Gastrocnemius medialis (tissue), 4 donors: Measurements from ENCODE around the gene MS4A1.

Experiments used
- POLR2A ChIP-seq, 2 donors: fragments of 450-650 bp; IDR thresholded peaks; one replicate each; pipeline ENCODE4 v1.6.1; 2017; ENCODE audit warnings: antibody characterized with exemption in 2 of 2, mild to moderate bottlenecking in 2 of 2, moderate library complexity in 2 of 2
- TF ChIP-seq, protein P1 (sequence below), 5 experiments: fragments of 450-650 bp in 3 of 5; fragments of 200-600 bp in 2 of 5; sonication (generic) in 2 of 5; IDR thresholded peaks in 4 of 5; conservative IDR thresholded peaks in 1 of 5; 1 replicate in 4 of 5; 2 replicates in 1 of 5; pipeline ENCODE4 v1.5.1; 2016 to 2019; ENCODE audit warnings: antibody characterized with exemption in 5 of 5, mild to moderate bottlenecking in 3 of 5, moderate library complexity in 3 of 5

DNA sequence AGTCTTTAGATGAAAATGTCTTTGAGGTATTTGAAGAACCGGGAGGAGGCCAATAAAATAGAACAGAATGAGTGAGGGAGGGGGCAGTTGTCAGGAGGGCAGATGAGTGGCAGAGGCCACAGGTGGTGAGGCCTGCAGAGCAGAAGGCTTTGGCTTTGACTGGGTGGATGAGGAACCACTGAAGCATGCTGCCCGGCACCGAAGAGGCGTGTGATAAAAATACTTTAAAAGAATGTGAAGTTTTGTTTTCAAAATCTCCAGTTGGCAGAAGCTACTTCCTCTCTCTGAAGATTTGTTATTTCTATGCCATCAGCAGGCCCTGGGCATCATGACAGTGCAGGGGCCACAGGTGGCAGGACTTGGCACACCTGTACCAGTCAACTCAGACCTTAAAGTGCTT lies 43.2 kb downstream of the MS4A1 start:
- TF ChIP-seq, protein P1, sequence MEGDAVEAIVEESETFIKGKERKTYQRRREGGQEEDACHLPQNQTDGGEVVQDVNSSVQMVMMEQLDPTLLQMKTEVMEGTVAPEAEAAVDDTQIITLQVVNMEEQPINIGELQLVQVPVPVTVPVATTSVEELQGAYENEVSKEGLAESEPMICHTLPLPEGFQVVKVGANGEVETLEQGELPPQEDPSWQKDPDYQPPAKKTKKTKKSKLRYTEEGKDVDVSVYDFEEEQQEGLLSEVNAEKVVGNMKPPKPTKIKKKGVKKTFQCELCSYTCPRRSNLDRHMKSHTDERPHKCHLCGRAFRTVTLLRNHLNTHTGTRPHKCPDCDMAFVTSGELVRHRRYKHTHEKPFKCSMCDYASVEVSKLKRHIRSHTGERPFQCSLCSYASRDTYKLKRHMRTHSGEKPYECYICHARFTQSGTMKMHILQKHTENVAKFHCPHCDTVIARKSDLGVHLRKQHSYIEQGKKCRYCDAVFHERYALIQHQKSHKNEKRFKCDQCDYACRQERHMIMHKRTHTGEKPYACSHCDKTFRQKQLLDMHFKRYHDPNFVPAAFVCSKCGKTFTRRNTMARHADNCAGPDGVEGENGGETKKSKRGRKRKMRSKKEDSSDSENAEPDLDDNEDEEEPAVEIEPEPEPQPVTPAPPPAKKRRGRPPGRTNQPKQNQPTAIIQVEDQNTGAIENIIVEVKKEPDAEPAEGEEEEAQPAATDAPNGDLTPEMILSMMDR (IDR thresholded peaks at IDR 0.05 in 4 of 5, conservative IDR thresholded peaks at IDR 0.05 in 1 of 5): no peak
- TF ChIP-seq POLR2A (IDR thresholded peaks at IDR 0.05): no peak
